GM11168 (cell line): ENCODE measurements around the gene NKIRAS2.

ENCODE experiments used
- in situ Hi-C: fragments of 300-500 bp; cut with MboI; formaldehyde crosslinking; loops from one replicate; pipeline ENCODE4 v1.12.0; 2022; ENCODE audit warnings: low sequenced_read_pairs; ENCODE audit not compliant: unreplicated experiment

NKIRAS2 gene

DNA sequence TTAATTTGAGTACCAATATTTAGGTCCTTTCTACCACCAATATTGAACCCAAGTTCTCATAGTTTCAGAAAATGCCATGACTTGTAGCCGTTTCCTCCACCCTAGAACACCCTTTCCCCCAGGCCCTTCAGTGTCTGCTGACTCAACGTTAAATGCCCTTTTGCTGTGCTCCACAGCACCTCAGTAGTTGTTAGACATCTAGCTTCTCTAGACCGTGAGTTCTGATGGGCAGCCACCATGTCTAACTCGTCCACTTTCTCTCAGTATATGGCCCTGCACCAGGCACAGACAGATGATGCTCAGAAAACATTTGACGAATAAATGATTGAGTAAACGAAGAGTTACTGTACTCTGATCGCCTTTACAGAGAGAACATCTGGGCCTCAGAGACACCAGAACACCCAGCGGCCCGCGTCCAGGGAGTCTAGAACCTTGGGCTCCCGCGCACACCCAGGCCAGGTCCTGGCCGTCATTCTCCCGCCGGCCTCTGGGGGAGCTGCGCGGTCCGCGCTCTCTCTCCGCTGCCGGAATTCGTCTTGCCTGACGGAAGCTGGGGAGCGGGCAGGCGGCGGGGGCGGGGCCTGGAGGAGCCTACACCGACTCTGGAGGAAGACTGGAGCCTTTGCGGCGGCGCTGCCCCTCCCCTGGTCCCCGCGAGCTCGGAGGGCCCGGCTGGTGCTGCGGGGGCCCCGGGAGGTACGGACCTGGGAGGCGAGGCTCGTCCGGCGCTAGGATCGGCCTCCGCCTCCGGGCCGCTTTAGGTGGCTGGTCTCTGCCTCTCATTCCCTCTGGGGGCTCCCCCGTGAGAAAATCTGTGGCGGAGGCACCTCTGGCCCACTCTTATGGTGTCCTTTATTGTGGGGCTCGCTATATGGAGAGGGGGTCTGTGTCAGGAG, at the start of gene NKIRAS2:
NKIRAS2 (plus strand) TSS at position 582 of the 896 bp plus-strand sequence. CDS start 1,488 bp downstream, outside the sequence.
- in situ Hi-C loops, result no loop called here

DNA sequence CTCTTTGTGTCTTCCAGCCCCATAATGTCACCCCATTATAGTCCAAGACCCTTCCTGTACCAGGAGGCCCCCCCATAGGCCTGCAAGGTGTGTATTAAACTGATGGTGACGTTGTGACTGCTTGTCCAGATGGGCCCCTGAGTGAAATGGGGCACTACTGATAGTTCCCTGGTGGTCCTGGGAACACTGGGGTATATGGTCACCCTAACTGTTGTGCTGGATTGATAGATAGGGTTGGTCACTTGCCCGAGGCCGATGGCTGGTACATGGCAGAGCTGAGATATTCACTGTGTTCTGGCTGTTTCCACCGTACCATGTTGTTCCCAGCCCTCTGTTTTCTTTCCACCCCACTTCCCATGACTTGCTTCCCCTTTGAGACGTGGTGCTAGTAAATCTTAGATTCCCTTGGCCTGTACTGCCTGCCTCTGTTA, 49.0 kb upstream of the NKIRAS2 start:
- in situ Hi-C loops, result no loop called here

DNA sequence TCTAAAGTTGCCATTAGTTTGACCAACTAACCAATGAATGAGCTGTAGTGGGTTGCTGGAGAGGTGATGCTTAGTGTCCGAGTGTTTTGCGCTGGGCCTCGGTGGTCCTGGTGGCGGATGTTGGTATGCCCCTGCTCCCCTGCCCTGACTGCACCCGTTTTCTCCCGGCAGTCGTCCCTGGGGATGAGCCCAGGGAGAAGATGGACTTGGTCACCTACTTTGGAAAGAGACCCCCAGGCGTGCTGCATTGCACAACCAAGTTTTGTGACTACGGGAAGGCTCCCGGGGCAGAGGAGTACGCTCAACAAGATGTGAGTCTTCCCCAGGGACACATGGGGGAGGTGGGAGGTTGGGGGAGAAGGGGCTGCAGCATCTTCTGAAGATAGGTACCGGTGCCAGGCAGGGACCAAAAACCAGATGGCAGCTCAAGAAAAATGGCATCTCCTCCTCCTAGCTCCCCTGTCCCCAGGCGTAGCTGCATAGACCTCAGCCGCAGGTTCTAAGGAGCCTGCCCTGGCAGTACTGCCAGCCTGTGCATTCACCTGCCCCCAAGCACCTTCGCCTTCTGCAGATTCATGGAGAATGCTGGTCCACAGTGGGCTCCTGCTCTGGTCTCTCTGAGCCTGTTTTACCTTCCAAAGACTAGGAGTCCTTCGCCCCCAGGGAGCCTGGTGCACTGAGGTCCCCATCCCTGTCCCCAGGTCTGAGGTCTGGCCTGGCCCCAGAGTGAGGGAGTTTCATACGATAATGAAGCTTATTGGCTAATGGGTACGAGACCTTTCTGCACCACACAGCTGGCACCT, 48.0 kb upstream of the NKIRAS2 start:
- in situ Hi-C loops, result no loop called here

DNA sequence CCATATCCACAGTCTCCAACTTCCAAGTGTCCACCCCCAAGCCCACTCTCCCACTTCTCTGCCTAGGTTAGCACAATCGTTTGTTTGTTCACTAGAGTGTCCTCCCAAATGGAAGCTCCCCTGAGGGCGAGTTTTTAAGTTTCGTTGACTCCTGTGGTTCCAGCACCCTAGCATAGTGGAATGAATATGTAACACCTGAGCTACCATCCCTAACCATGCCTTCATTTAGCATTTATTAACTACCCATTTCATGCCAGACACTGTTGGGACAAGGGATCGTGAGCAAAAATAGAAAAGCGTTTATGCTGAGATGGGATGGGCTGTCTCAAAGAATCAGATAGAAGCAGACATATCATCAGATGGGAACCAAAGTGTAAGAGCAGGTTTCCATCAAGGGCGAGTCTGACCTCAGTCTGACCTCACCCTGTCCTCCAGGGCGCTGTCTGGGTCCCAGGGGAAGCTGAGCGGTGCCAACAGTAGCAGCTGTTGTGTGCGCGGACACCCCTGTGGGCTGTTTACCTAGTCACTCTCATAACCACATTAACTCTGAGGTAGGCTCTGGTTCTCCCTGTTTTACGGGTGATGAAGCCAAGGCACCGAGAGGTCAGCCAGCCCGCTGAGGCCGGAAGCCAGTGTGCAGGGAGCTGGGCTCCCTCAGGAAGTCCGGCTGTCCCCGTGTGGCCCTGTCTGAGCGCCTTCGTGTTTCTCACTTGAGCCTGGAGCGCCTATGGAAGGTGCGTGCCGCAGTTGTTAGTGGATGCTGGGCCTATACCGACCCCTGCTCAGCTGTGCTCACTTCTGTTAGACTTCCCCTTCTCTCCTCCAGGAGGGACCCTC, 47.1 kb upstream of the NKIRAS2 start:
- in situ Hi-C loops, result no loop called here

DNA sequence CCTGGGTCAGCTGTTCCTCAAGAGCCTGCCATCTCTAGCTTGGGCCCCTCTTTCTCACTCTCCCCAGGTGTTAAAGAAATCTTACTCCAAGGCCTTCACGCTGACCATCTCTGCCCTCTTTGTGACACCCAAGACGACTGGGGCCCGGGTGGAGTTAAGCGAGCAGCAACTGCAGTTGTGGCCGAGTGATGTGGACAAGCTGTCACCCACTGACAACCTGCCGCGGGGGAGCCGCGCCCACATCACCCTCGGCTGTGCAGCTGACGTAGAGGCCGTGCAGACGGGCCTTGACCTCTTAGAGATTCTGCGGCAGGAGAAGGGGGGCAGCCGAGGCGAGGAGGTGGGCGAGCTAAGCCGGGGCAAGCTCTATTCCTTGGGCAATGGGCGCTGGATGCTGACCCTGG, 46.5 kb upstream of the NKIRAS2 start:
- in situ Hi-C loops, result no loop called here

DNA sequence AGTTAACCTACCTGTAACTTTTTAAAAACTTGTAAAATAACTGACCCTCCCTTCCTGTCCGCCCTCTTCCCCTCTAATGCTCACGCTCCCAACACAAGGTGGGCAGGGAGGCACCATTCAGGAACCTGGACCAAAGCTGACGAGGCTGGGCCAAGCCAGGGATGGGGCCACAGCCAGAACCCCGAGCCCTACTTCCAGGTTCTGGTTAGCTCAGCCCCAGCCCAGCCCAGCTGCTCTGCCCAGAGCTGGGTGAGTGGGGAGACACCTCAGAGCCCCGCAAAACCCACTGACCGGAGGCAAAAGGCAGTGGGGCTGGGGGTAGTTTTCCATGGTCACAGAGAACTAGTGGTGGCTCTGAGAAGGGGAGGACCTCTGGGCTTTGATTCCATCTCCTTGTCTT, 45.9 kb upstream of the NKIRAS2 start:
- in situ Hi-C loops, result no loop called here

DNA sequence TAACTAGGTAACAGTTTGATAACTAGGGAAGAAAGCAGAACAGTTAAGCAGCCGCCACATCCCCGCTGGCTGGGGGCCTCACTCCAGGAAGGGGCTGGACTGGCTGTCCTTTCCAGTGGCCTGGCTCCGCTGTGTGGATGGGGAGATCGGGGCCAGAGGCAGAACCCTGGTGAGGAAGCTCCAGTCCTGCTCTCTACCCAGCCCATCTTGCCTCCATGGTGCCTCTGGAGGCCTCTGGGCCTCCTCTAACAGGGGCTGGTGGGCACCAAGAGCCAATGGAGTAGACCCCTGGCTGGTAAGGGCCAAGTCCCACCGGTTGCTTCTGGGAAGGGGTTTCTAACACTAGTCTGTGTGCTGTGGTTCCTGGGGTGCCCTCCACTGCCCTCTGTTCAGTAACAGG, 45.2 kb upstream of the NKIRAS2 start:
- in situ Hi-C loops, result no loop called here

DNA sequence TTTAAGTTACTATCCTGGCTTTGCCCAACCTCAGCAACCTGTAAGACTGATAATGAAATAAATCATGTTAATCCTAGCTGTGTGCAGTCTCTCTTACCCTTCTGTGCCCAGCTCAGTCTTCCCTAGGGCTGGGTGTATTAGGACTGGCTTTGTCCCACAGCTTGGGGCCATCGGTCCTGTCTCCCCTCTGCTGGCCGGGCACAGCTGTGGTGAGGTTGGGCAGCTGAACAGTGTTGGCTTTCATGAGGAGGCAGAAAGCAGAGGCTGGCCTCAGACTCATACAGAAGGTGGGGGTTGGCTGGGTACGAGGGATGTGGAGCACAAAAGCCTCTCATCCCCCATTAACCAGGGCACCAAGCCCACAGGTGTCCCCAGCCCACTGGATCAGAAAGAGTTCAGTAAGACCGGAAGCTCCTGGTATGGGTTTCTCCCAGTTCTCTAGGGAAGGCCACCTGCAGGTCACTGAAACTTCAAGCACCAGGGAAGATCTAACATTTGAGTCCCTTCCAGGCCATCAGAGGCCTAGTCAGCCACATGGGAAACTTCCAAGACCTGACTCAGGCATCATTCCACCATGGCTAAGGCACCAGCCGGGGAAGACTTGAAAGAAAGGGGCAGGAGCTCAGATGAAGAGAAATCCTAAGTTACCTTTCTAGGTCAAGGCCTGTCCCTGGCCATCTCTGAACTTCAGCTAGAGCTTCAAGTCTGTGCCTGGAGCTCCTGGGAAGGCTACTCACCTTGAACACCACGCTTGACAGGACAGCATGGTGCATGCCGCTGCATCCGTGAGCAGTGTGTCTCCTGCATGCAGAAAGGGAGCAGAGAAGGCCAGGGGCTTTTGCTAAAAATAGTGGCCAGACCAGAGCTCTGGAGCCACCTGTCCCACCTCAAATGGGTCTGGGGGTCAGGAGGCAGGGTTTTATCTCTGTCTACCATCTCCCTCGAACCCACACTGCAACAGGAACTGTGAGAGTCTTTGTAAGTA, 44.5 kb upstream of the NKIRAS2 start:
- in situ Hi-C loops, result no loop called here

DNA sequence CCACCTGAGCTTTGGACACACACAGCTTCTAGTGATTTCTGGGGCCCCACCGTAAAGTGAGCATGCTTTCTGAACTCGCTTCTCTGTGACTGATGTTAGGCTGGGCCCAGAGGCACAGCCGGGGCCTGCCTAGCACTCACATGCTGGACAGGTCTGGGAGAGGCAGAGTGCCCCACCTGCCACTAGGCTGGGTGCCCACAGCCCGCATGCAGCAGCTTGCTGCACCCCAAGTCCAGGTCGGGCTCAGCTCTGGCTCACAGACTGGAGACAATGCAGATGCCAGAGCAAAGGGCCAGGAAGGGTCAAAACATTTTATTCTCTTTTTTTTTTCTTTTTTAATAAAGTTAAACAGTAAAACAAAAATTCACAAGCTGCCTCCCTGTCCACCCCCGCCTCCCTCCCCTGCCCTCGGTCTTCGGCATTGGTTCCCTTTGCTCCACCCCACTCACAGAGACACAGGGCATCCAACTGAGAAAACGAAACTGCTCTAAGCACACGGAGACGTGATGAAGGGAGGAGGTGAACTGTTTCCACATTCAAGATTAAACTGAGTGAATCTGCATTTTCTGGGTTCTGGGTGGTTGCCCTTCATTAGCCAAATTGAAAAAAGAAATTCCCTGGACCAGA, 43.6 kb upstream of the NKIRAS2 start:
- in situ Hi-C loops, result no loop called here

DNA sequence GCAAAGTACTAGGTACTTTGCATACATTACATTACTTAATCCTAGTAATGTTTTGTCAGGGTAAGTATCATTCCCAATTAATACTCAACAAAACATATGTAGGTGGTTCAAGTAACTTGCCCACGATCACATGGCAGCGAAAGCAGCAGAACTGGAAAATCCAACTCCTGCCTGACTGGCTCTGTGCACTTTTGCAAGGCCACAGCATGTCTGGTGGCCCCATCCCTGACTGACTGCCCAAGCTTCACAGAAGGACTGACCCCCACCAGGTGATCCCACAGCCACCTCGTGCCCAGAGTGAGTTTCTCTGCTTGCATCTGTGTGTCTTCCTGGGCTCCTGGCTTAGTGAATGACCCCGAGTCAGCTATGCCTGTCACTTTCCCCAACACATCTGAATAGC, 41.9 kb upstream of the NKIRAS2 start:
- in situ Hi-C loops, result no loop called here

DNA sequence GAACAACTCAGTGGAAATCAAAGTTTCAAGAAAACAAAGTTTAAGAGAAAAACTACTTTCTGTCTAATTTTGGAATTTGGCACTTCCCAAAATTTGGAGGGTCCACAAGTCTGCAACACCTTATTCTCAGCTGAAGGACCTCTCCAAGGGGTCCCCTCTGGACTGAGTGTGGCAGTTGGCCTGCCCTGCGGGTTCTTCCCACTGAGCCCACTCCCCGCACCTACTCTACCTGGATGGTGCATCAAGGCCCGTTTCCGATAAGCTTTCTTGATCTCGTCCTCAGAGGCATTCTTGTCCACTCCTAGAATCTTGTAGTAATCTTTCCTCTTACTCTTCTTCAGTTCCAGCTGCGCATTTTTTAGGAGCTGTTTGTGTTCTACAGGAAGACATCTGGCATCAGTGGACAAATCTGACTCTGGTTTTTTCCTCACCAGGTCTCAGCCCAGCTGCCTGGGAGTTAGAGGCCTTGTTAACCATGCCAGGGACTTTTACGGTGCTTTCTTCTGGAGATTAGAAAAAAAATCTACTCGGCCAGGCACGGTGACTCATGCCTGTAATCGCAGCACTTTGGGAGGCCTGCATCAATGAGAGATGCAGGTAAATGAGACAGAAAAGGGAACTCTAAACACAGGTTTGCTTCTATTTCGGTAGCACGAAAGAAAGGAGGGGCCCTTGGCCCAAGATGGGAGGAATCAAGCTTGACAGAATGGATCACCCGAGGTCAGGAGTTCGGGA, 37.7 kb upstream of the NKIRAS2 start:
- in situ Hi-C loops, result no loop called here

DNA sequence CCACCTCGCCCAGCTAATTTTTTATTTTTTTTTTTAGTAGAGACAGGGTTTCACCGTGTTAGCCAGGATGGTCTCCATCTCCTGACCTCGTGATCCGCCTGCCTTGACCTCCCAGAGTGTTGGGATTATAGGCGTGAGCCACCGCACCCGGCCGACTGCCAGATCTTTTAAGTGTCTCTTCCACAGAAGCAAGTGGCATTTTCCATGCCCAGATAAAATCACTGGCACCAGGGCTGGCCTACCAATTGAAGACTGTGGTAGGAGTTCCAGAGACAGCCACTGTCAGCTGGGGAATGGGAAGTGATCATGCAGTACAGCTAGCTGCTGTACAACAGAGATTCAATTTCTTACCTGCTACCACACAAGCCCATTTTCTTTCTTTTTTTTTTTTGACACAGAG, 35.4 kb upstream of the NKIRAS2 start:
- in situ Hi-C loops, result no loop called here

DNA sequence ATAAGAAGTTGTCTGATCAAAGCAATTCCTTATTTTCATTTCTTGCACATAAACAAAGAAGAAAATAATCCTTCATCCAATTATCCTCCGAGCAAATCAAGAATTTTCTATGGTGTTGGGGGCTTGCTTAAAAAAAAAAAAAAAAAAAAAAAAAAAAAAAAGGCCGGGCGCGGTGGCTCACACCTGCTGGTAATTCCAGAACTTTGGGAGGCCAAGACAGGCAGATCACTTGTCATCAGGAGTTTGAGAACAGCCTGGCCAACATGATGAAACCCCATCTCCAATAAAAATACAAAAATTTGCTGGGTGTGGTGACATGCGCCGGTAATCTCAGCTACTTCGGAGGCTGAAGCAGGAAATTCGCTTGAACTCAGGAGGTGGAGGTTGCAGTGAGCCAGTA, 34.0 kb upstream of the NKIRAS2 start:
- in situ Hi-C loops, result no loop called here

DNA sequence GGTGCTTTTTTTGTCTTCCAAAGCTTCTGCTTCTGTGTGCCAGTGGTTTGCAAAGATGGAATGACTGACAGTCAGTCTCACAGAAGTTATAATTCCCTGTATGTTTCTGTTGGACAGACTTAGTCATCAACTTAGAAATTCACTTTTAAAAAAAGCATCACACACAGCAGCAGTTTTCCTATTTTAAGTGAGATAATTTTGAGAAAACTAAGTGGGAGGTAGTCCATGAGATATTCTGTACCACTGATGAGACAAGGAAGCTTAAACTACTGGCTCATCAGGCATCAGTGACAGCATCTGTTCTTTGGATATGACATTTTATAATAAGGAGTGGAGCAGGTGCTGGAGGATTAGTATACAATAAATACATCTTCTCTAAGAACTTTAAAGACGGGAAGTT, 33.3 kb upstream of the NKIRAS2 start:
- in situ Hi-C loops, result no loop called here

DNA sequence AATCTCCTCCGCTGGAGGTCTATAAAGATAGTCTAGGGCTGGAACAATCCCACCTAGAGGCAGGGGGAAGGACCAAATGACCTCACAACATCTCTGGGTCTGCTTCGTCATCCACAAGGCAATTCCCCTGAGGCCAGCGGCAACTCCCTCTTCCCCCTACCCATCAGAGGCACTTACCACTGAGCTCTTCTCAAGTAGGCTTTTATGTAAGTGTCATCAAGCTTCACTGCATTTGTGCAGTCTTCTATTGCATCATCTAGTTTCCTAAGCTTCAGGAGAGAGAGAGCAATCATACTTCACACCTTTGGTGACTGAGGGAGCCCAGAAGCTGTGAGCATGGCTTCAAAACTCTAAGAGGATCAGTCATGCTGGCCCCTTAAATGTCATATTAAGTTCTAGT, 32.2 kb upstream of the NKIRAS2 start:
- in situ Hi-C loops, result no loop called here

DNA sequence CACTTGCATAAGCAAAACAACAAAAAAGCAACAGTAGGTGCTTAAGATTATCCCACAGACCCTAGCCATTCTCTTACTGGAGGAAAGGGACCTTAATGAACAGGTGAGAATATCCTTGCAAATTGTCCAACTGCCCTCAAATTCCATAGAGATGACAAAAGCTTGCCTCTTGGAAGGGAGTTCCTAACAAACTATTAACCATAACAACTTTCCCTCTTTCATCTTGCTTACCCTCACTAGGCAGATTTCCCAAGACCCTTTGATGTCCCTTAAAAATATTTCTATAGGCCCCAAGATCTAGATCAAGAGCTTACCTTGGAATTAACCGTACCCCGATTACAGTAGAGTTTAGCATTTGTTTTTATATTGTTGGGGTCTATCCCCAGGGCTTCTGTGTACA, 31.5 kb upstream of the NKIRAS2 start:
- in situ Hi-C loops, result no loop called here

DNA sequence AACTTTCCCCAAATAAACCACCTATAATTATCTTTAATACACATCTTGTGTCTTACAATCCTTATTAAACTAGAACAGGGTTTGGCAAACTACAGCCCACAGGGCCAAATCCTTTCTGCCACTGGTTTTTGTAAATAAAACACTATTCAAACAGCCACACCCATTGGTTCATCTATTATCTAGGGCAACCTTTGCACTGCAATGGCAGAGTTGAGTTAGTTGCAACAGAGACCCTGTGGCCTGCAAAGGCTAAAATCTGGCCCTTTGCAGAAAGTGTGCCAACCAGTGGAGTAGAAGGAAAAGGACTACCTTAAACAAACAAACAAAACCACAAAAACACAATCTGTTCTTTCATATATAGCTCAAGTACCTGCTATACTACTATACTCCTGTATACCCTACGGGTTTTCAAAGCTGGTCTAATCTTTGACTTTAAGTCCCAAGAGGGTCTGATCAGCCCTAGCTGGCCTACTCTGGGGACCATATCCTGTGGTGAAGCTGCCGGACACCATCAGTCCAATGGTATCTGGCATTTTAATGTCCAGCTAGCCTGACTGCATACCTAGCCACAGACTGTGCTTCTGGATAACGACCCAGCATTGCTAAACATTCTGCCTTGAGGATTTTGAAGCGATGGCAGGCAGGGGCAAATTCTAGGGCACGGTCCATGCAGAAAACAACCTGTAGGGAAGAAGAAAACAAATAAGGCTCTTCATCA, 30.0 kb upstream of the NKIRAS2 start:
- in situ Hi-C loops, result no loop called here

DNA sequence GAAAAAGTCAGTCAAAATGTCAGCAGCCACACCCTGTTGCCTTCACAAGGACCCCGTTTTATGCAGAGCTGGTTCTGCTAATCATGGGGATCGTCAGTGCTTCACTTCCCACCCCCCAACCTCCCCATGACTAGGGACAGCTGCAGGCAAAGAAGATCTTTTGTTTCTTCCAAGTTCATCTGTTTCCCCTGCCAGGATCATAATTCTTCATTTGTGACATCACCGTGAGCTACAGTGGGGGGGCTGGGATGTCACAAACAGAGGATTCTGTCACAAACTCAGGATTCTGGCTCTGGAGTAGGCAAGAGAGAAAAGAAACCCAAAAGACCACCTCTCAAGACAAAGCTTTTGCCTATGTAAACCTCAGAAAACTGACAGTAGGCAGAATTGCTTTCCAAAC, 27.3 kb upstream of the NKIRAS2 start:
- in situ Hi-C loops, result no loop called here
